Measurements from ENCODE around the gene KIR2DL3.
"Not testable (repeated sequence)": the region's sequence is repeated elsewhere in the genome, so short reads cannot be mapped to it uniquely, and the experiment has no call there.

KIR2DL3 gene

GRCh38 chr19:54738306-54738705 is at the start of gene KIR2DL3:
TSS of gene KIR2DL3 (plus strand) at chr19:54738513. CDS start at chr19:54738546, 33 bp downstream.
- not testable (repeated sequence) for DNase-seq

- DNase-seq: no peak
Observed at GRCh38 chr19:54691582-54692297, 46.6 kb upstream of the KIR2DL3 start.

DNA sequence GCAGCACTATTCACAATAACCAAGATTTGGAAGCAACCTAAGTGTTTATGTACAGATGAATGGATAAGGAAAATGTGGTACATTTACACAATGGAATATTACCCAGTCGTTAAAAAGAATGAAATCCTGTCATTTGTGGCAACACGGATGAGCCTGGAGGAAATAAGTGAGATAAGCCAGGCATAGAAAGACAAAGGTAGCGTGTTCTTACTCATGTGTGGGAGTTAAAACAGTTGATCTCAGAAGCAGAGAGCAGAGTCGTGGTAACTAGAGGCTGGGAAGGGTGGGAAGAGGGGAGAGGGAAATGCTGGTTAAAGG is 46.1 kb upstream of the KIR2DL3 start:
- no peak for DNase-seq

GRCh38 chr19:54694648-54695047 is 43.7 kb upstream of the KIR2DL3 start:
- DNase-seq: no peak

DNA sequence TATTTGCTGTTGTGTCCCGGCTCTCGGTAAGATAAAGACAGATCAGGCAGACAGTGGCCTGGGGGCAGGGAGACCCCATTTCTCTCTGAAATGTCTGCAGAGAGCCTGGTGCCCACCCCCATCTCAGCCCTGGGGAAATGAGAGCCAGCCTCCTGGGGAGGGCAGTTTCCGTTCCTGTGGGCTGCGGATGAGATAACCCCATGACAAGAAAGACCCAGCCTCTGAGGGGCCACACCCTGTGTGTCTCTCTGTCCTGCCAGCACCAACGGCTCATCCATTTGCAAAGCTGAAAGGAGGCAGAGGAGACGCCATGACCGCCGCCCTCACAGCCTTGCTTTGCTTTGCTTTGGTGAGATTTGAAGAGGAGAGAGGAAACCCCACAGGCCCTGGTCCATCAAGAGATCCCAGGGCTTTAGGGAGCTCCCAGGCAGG is 42.2 kb upstream of the KIR2DL3 start:
- DNase-seq: no peak

GRCh38 chr19:54696766-54697165 is 41.5 kb upstream of the KIR2DL3 start:
- no peak for DNase-seq

GRCh38 chr19:54697716-54698115 is 40.6 kb upstream of the KIR2DL3 start:
- not testable (repeated sequence) for DNase-seq

- no peak for DNase-seq
Observed at GRCh38 chr19:54704928-54705327, 33.4 kb upstream of the KIR2DL3 start.

GRCh38 chr19:54707962-54708361 is 30.4 kb upstream of the KIR2DL3 start:
- DNase-seq: peak; percentile 78

- DNase-seq: no peak
Observed at GRCh38 chr19:54708781-54709180, 29.5 kb upstream of the KIR2DL3 start.

- no peak for DNase-seq
Observed at GRCh38 chr19:54709212-54709948, 28.9 kb upstream of the KIR2DL3 start.

DNA sequence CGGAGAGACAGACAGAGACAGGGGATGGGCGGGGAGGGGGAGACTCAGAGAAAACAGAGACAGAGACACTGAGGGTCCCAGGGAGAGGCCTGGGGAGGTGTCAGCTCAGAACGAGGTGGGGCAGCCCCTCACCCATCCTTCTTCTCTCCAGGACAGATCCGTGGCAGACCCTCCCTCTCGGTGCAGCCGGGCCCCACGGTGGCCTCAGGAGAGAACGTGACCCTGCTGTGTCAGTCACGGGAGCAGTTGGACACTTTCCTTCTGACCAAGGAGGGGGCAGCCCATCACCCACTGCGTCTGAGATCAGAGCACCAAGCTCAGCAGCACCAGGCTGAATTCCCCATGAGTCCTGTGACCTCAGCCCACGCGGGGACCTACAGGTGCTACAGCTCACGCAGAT is 28.4 kb upstream of the KIR2DL3 start:
- not testable (repeated sequence) for DNase-seq

- no peak for DNase-seq
Observed at GRCh38 chr19:54724142-54724541, 14.2 kb upstream of the KIR2DL3 start, which contains the start of gene KIR3DL3. TSS of gene KIR3DL3 (plus strand) at chr19:54724442. CDS start at chr19:54724497, 55 bp downstream.

DNA sequence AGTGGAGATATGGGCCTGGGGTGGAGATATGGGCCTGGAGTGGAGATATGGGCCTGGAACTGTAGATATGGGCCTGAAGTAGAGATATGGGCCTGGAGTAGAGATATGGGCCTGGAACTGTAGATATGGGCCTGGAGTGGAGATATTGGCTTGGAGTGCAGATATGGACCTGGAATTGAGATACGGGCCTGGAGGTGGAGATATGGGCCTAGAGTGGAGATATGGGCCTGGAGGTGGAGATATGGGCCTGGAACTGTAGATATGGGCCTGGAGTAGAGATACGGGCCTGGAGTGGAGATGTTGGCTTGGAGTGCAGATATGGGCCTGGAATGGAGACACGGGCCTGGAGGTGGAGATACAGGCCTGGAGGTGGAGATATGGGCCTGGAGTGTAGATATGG is 13.7 kb upstream of the KIR2DL3 start:
- DNase-seq: no peak

GRCh38 chr19:54725321-54725720 is 13.0 kb upstream of the KIR2DL3 start:
- no peak for DNase-seq

- DNase-seq: no peak
Observed at GRCh38 chr19:54727562-54727961, 10.8 kb upstream of the KIR2DL3 start.

- DNase-seq: no peak
Observed at GRCh38 chr19:54728167-54728566, 10.1 kb upstream of the KIR2DL3 start.

DNA sequence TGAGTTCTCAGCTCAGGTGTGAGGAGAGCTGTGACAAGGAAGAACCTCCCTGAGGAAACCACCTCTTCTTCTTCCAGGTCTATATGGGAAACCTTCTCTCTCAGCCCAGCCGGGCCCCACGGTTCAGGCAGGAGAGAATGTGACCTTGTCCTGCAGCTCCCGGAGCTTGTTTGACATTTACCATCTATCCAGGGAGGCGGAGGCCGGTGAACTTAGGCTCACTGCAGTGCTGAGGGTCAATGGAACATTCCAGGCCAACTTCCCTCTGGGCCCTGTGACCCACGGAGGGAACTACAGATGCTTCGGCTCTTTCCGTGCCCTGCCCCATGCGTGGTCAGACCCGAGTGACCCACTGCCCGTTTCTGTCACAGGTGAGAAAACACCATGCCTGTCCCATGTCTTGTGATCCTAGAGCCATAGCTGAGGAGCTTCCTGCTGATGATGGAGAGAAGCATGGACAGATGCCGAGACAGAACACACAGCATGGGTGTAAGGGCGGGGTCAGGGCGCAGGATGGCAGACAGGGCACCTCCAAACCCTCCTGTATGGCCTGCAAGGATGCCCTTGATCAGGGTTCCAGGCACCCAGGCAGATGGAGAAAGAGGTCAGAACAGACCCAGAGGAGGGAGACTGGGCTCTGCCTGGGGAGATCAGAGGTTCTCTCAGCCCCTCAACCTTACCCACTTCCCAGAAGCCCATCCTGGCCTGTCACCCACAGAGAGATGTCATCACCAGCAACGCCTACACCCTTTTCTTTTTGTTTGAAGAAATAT is 8.7 kb upstream of the KIR2DL3 start:
- DNase-seq: no peak

DNA sequence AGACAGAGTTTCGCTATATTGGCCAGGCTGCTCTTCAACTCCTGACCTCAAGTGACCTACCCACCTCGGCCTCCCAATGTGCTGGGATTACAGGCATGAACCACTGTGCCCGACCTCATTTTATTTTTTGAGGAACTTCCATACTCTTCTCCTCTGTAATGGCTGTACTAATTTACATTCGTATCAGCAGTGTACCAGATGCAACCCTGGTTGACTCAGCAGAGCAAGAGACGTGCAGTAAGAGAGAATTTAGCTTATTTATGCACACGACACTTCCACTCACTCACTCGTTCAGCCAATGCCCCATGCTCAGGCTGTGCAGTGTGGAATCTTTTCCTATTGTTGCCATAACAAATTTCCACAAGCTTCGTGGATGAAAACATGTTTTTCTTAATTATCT is 7.1 kb upstream of the KIR2DL3 start:
- DNase-seq: no peak

DNA sequence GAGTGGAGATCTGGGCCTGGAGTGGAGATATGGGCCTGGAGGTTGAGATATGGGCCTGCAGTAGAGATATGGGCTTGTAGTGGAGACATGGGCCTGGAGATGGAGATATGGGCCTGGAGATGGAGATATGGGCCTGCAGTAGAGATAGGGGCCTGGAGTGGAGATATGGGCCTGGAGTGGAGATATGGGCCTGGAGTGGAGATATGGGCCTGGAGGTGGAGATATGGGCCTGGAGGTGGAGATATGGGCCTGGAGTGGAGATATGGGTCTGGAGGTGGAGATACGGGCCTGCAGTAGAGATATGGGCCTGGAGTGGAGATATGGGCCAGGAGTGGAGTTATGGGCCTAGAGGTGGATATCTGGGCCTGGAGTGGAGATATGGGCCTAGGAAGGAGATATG is 402 bp downstream of the KIR2DL3 start:
- DNase-seq: no peak

DNA sequence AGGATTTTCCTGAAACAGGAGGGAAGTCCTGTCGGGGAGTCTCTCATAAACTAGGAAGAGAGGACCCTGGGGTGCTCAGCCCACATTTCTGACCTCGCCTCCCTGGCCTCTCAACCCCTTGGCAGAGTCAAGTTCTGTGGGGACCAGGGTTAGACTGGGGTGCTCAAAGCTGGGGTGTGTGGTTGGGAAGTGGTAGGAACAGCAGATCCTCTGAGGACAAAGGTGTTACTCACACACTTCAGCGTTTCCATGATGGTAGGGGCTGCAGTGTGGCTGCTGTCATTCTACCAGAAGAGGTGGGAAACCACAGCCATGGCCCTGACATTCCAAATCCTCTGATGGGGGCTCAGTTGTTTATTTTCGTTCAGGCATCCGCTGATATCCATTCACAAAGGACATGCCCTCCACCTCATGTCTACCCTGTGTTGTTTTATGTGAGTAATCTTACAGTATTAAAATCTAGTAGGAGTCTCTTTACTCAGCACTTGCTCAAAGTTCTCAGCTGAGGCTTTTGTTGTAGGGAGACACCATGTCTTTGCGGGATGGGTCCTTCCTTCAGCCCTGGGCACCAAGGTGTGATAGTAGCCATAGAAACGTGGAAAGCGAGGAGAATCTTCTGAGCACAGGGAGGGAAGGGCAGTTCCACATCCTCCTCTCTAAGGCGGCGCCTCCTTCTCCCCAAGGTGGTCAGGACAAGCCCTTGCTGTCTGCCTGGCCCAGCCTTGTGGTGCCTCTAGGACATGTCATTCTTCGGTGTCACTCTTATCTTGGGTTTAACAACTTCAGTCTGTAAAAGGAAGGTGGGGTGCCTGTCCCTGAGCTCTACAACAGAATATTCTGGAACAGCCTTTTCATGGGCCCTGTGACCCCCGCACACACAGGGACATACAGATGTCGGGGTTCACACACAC is 1.5 kb downstream of the KIR2DL3 start:
- peak; percentile 37 for DNase-seq

DNA sequence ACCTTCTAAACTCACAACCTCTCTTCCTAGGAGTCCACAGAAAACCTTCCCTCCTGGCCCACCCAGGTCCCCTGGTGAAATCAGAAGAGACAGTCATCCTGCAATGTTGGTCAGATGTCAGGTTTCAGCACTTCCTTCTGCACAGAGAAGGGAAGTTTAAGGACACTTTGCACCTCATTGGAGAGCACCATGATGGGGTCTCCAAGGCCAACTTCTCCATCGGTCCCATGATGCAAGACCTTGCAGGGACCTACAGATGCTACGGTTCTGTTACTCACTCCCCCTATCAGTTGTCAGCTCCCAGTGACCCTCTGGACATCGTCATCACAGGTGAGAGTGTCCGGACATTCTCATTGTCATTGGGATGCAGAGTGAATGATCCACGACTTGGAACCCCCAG is 3.6 kb downstream of the KIR2DL3 start:
- not testable (repeated sequence) for DNase-seq

DNA sequence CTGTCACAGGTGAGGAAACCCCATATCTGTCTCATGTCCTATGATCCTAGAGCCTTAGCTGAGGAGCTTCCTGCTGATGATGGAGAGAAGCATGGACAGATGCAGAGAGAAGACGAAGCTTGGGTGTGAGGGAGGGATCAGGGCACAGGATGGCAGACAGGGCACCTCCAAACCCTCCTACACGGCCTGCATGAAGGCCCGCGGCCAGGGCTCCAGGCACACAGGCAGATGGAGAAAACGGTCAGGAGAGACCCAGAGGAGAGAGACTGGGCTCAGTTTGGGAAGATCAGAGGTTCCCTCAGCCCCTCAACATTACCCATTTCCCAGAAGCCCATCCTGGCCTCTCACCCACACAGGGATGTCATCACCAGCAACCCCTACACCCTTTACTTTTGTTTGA is 5.8 kb downstream of the KIR2DL3 start:
- not testable (repeated sequence) for DNase-seq
